Urinary bladder (tissue), 4 donors: ENCODE measurements around the gene CFL1. TPM values are rescaled to one million over a fixed set of nuclear protein-coding genes. Genes with fewer than 3 reads are reported as not detected.
"Not testable (repeated sequence)": the region's sequence is repeated elsewhere in the genome, so short reads cannot be mapped to it uniquely, and the experiment has no call there.

ENCODE experiments used
- DNase-seq: peaks from one replicate; pipeline ENCODE4 v3.0.0-alpha.2; 2015; ENCODE audit errors: extremely low spot score
- H3K27ac ChIP-seq: one replicate; pipeline ENCODE4 v1.5.1; 2013; ENCODE audit warnings: low read depth, mild to moderate bottlenecking, moderate library complexity
- H3K36me3 ChIP-seq: one replicate; pipeline ENCODE4 v1.6.1; 2013; ENCODE audit warnings: mild to moderate bottlenecking, moderate library complexity; ENCODE audit not compliant: insufficient read depth
- H3K4me1 ChIP-seq: one replicate; pipeline ENCODE4 v1.6.1; 2013; ENCODE audit warnings: mild to moderate bottlenecking, moderate library complexity; ENCODE audit not compliant: insufficient read depth
- H3K4me3 ChIP-seq: one replicate; pipeline ENCODE4 v1.5.1; 2013; ENCODE audit warnings: low read depth, low read length
- WGBS: extraction: QIAGEN DNeasy Blood & Tissue Kit; methylation state at CpG from one replicate; pipeline ENCODE4 v1.1.7; 2013; 5-methylcytosine and 5-hydroxymethylcytosine counted together
- polyA plus RNA-seq: library from polyadenylated mRNA; stranded (reverse); fragments of 200-250 nt; gene quantifications from one replicate; pipeline ENCODE4 v1.2.3, GENCODE V29; 2013
- total RNA-seq: library from RNA; depleted of rRNA; stranded (reverse); fragments of >200 nt; gene quantifications from one replicate; pipeline ENCODE4 v1.2.3, GENCODE V29; 2014
- donor health status: healthy with polysubstance abuse.
- donor health status: healthy.

The CFL1 gene
- total and polyA plus RNA-seq, 2 donors = 231 to 728 TPM

- Histone ChIP-seq H3K4me1 (no peaks in the 10 kb centered on the region), H3K4me3 (no peak overlapping the region), H3K27ac (no peak overlapping the region), H3K36me3 (peaks cover 5% of the 10 kb centered on the region)
- 85% methylated on average over 10 of the region's 10 CpGs for WGBS
- no peak for DNase-seq
Measured at GRCh38 chr11:65851811-65852507, 6.0 kb downstream of the CFL1 start.

GRCh38 chr11:65851083-65851579 is 6.8 kb downstream of the CFL1 start:
- peaks cover 5% of the 10 kb centered on the region for H3K36me3 ChIP-seq
- H3K27ac ChIP-seq = no peak overlapping the region
- DNase-seq = no peak
- no peak overlapping the region for H3K4me3 ChIP-seq
- H3K4me1 ChIP-seq = no peaks in the 10 kb centered on the region
- WGBS = 87% methylated on average over 14 of the region's 14 CpGs

- no peak overlapping the region for H3K4me3 ChIP-seq
- peaks cover 5% of the 10 kb centered on the region for H3K36me3 ChIP-seq
- no peak for DNase-seq
- 77% methylated on average over 20 of the region's 20 CpGs for WGBS
- H3K27ac ChIP-seq = no peak overlapping the region
- H3K4me1 ChIP-seq = no peaks in the 10 kb centered on the region
Measured at GRCh38 chr11:65850217-65851082, 7.5 kb downstream of the CFL1 start.

- Histone ChIP-seq H3K4me1 (no peaks in the 10 kb centered on the region), H3K36me3 (peaks cover 5% of the 10 kb centered on the region), H3K4me3 (no peak overlapping the region), H3K27ac (no peak overlapping the region)
- 43% methylated on average over 16 of the region's 16 CpGs for WGBS
- DNase-seq = no peak
Measured at GRCh38 chr11:65849771-65850216, 8.2 kb downstream of the CFL1 start.

- Histone ChIP-seq H3K4me1 (no peaks in the 10 kb centered on the region), H3K4me3 (no peak overlapping the region), H3K36me3 (peaks cover 5% of the 10 kb centered on the region), H3K27ac (no peak overlapping the region)
- 71% methylated on average over 8 of the region's 8 CpGs for WGBS
- no peak for DNase-seq
Measured at GRCh38 chr11:65849366-65849765, 8.6 kb downstream of the CFL1 start.

GRCh38 chr11:65848693-65849092 is 9.3 kb downstream of the CFL1 start:
- H3K4me3 ChIP-seq, H3K27ac ChIP-seq, H3K4me1 ChIP-seq, H3K36me3 ChIP-seq, DNase-seq: not testable (repeated sequence)
- 63% methylated on average over 7 of the region's 7 CpGs for WGBS

GRCh38 chr11:65847746-65848145 is 10.2 kb downstream of the CFL1 start:
- 82% methylated on average over 3 of the region's 3 CpGs for WGBS
- Histone ChIP-seq H3K36me3 (peaks cover 3% of the 10 kb centered on the region), H3K4me3 (no peak overlapping the region), H3K4me1 (no peaks in the 10 kb centered on the region), H3K27ac (no peak overlapping the region)
- no peak for DNase-seq

GRCh38 chr11:65844231-65844872 is 13.6 kb downstream of the CFL1 start:
- WGBS = 82% methylated on average over 10 of the region's 10 CpGs
- no peak overlapping the region for H3K27ac ChIP-seq
- DNase-seq = no peak
- H3K4me1 ChIP-seq = no peaks in the 10 kb centered on the region
- H3K36me3 ChIP-seq = no peaks in the 10 kb centered on the region
- no peak overlapping the region for H3K4me3 ChIP-seq

- H3K4me3 ChIP-seq = no peak overlapping the region
- no peak for DNase-seq
- H3K36me3 ChIP-seq = no peaks in the 10 kb centered on the region
- WGBS = 90% methylated on average over 3 of the region's 3 CpGs
- no peaks in the 10 kb centered on the region for H3K4me1 ChIP-seq
- H3K27ac ChIP-seq = no peak overlapping the region
Measured at GRCh38 chr11:65843811-65844210, 14.2 kb downstream of the CFL1 start.

GRCh38 chr11:65842144-65842543 is 15.8 kb downstream of the CFL1 start:
- H3K27ac ChIP-seq = no peak overlapping the region
- no peak for DNase-seq
- no peaks in the 10 kb centered on the region for H3K4me1 ChIP-seq
- no peaks in the 10 kb centered on the region for H3K36me3 ChIP-seq
- no peak overlapping the region for H3K4me3 ChIP-seq
- WGBS = 96% methylated on average over 4 of the region's 4 CpGs

GRCh38 chr11:65834202-65834601 is 23.8 kb downstream of the CFL1 start:
- Histone ChIP-seq H3K27ac (no peak overlapping the region), H3K36me3 (no peaks in the 10 kb centered on the region), H3K4me3 (no peak overlapping the region), H3K4me1 (no peaks in the 10 kb centered on the region)
- no peak for DNase-seq
- WGBS = 50% methylated on average over 6 of the region's 6 CpGs

GRCh38 chr11:65833297-65834030 is 24.5 kb downstream of the CFL1 start, which contains the start of gene SNX32:
Gene SNX32 (plus strand): TSS chr11:65833963. CDS start chr11:65834066, 103 bp downstream.
- DNase-seq = peak; percentile 85
- H3K27ac ChIP-seq = no peak within 1 kb of the TSS
- 1% methylated on average over 63 of the region's 63 CpGs for WGBS
- no peaks in the 10 kb centered on the region for H3K36me3 ChIP-seq
- no peaks in the 10 kb centered on the region for H3K4me1 ChIP-seq
- H3K4me3 ChIP-seq = peak within 1 kb of the TSS; percentile 48

GRCh38 chr11:65832231-65832630 is 25.7 kb downstream of the CFL1 start:
- not testable (repeated sequence) for H3K4me1 ChIP-seq, DNase-seq, H3K4me3 ChIP-seq, H3K36me3 ChIP-seq, H3K27ac ChIP-seq
